Nephron (organoid): ENCODE measurements around the gene GC.
A peak's percentile ranks its signal among the peaks of the same experiment; 100 is the strongest.

Source experiments
- H3K27ac Mint-ChIP-seq, 3 experiments: 2 replicates each; pipeline ENCODE4 v1.8.0; 2020; ENCODE audit warnings: mixed read lengths in 3 of 3, mild to moderate bottlenecking in 2 of 3, moderate library complexity in 1 of 3
- H3K27me3 Mint-ChIP-seq: 2 replicates; pipeline ENCODE4 v1.8.0; 2021; ENCODE audit warnings: low read depth, mild to moderate bottlenecking, moderate library complexity, mixed read lengths
- H3K36me3 Mint-ChIP-seq: 2 replicates; pipeline ENCODE4 v1.8.0; 2020; ENCODE audit warnings: low read depth, mixed read lengths
- H3K4me1 Mint-ChIP-seq: 2 replicates; pipeline ENCODE4 v1.8.0; 2020; ENCODE audit warnings: mixed read lengths
- H3K4me3 Mint-ChIP-seq, 3 experiments: 2 replicates each; pipeline ENCODE4 v1.8.0; 2020; ENCODE audit warnings: mild to moderate bottlenecking in 3 of 3, mixed read lengths in 3 of 3, moderate library complexity in 2 of 3
- H3K9me3 Mint-ChIP-seq: 2 replicates; pipeline ENCODE4 v1.8.0; 2020; ENCODE audit warnings: mixed read lengths
- CTCF ChIP-seq, 3 experiments: fragments of 200-600 bp; sonication (generic); IDR thresholded peaks; one replicate each; pipeline ENCODE4 v1.5.0; 2021; ENCODE audit warnings: antibody characterized with exemption in 3 of 3; ENCODE audit not compliant: unreplicated experiment in 3 of 3

GC gene

GRCh38 chr4:71783972-71784371 lies at the start of gene GC:
GC (minus strand) TSS chr4:71784079; CDS start chr4:71784018, 61 bp downstream.
- Mint-ChIP-seq H3K4me3 (no peak within 1 kb of the TSS), H3K4me1 (no peaks in the 10 kb centered on the region), H3K36me3 (no peaks in the 10 kb centered on the region), H3K27me3 (no peaks in the 10 kb centered on the region), H3K27ac (no peak within 1 kb of the TSS), H3K9me3 (no peaks in the 10 kb centered on the region)
- TF ChIP-seq CTCF (IDR thresholded peaks at IDR 0.05; ENCODE audit: unreplicated experiment in 3 of 3) = no peak

GRCh38 chr4:71833232-71833900 lies 49.5 kb upstream of the GC start:
- Mint-ChIP-seq H3K36me3 (no peaks in the 10 kb centered on the region), H3K9me3 (no peaks in the 10 kb centered on the region), H3K27me3 (no peaks in the 10 kb centered on the region), H3K27ac (no peak overlapping the region), H3K4me1 (no peaks in the 10 kb centered on the region), H3K4me3 (no peak overlapping the region)
- TF ChIP-seq CTCF (IDR thresholded peaks at IDR 0.05; ENCODE audit: unreplicated experiment in 3 of 3) = no peak

- H3K4me3 Mint-ChIP-seq = no peak overlapping the region
- no peaks in the 10 kb centered on the region for H3K36me3 Mint-ChIP-seq
- H3K9me3 Mint-ChIP-seq = no peaks in the 10 kb centered on the region
- no peaks in the 10 kb centered on the region for H3K27me3 Mint-ChIP-seq
- no peaks in the 10 kb centered on the region for H3K4me1 Mint-ChIP-seq
- no peak overlapping the region for H3K27ac Mint-ChIP-seq
- no peak for TF ChIP-seq CTCF (IDR thresholded peaks at IDR 0.05; ENCODE audit: unreplicated experiment in 3 of 3)
Measured at GRCh38 chr4:71832049-71832448, 48.2 kb upstream of the GC start.

- TF ChIP-seq CTCF (IDR thresholded peaks at IDR 0.05; ENCODE audit: unreplicated experiment in 3 of 3) = no peak
- Mint-ChIP-seq H3K27ac (no peak overlapping the region), H3K4me3 (no peak overlapping the region), H3K36me3 (no peaks in the 10 kb centered on the region), H3K4me1 (no peaks in the 10 kb centered on the region), H3K27me3 (no peaks in the 10 kb centered on the region), H3K9me3 (no peaks in the 10 kb centered on the region)
Measured at GRCh38 chr4:71830497-71831190, 46.8 kb upstream of the GC start.

GRCh38 chr4:71828470-71828869 lies 44.6 kb upstream of the GC start:
- Mint-ChIP-seq H3K36me3 (no peaks in the 10 kb centered on the region), H3K27ac (no peak overlapping the region), H3K9me3 (no peaks in the 10 kb centered on the region), H3K4me1 (no peaks in the 10 kb centered on the region), H3K4me3 (no peak overlapping the region), H3K27me3 (no peaks in the 10 kb centered on the region)
- TF ChIP-seq CTCF (IDR thresholded peaks at IDR 0.05; ENCODE audit: unreplicated experiment in 3 of 3) = no peak

- no peaks in the 10 kb centered on the region for H3K27me3 Mint-ChIP-seq
- TF ChIP-seq CTCF (IDR thresholded peaks at IDR 0.05; ENCODE audit: unreplicated experiment in 3 of 3) = no peak
- no peaks in the 10 kb centered on the region for H3K4me1 Mint-ChIP-seq
- no peak overlapping the region for H3K4me3 Mint-ChIP-seq
- H3K27ac Mint-ChIP-seq = peak overlapping the region in 1 of 3 experiments; percentile 65
- H3K36me3 Mint-ChIP-seq = no peaks in the 10 kb centered on the region
- H3K9me3 Mint-ChIP-seq = no peaks in the 10 kb centered on the region
Measured at GRCh38 chr4:71827826-71828225, 43.9 kb upstream of the GC start.
